ENCODE results near the gene POP5.
"Not testable (repeated sequence)": the region's sequence is repeated elsewhere in the genome, so short reads cannot be mapped to it uniquely, and the experiment has no call there.

DNA sequence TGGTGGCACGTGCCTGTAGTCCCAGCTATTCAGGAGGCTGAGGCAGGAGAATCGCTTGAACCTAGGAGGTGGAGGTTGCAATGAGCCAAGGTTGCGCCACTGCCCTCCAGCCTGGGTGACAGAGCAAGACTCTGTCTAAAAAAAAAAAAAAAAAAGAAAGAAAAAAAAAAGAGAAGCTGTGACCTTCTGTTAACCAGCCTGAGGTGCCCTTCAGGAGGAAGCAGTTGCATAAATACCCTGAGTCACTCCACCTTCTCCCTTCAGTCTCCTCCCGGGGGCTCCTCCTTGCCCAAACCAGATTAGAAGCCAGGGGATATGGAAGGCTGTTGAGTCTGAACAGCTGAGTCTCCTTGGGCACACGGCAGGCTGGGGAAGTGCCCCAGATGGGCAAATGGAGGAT is 21.2 kb upstream of the POP5 start:
- TF ChIP-seq, protein P1, sequence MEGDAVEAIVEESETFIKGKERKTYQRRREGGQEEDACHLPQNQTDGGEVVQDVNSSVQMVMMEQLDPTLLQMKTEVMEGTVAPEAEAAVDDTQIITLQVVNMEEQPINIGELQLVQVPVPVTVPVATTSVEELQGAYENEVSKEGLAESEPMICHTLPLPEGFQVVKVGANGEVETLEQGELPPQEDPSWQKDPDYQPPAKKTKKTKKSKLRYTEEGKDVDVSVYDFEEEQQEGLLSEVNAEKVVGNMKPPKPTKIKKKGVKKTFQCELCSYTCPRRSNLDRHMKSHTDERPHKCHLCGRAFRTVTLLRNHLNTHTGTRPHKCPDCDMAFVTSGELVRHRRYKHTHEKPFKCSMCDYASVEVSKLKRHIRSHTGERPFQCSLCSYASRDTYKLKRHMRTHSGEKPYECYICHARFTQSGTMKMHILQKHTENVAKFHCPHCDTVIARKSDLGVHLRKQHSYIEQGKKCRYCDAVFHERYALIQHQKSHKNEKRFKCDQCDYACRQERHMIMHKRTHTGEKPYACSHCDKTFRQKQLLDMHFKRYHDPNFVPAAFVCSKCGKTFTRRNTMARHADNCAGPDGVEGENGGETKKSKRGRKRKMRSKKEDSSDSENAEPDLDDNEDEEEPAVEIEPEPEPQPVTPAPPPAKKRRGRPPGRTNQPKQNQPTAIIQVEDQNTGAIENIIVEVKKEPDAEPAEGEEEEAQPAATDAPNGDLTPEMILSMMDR (IDR thresholded peaks at IDR 0.05; ENCODE audit: low read depth, low read length), result not testable (repeated sequence)
- TF ChIP-seq POLR2A (IDR thresholded peaks at IDR 0.05; ENCODE audit: extremely low read depth, insufficient read length), result not testable (repeated sequence)

All from NB4 (cell line).